MCF 10A (cell line): ENCODE measurements around the gene MRPL38. TPM values are rescaled to one million over a fixed set of nuclear protein-coding genes. Genes with fewer than 3 reads are reported as not detected.

Experiments used
- BruUV-seq: library from RNA; stranded (reverse); fragments of 400-500 nt; replicated peaks from 2 replicates; lab custom pipeline; 2021; lab: Mats Ljungman, UMichigan
- CTCF ChIA-PET: fragments of 300-600 bp; sonication (Branson Sonifier 250); formaldehyde crosslinking; extraction: SDS; loops from one replicate; lab custom pipeline; 2021; ENCODE audit warnings: antibody characterized with exemption, inconsistent platforms; lab: Yijun Ruan, JAX
- POLR2A ChIA-PET: fragments of 300-600, 350-650 bp; sonication (Branson Sonifier 250); formaldehyde crosslinking; extraction: SDS; loops from one replicate; lab custom pipeline; 2020; ENCODE audit warnings: antibody characterized with exemption, inconsistent platforms; lab: Yijun Ruan, JAX
- DNase-seq: peaks from one replicate; pipeline ENCODE4 v3.0.0-alpha.2; 2018; ENCODE audit not compliant: unreplicated experiment
- H3K27ac Mint-ChIP-seq: one replicate; pipeline ENCODE4 v1.8.0; 2022; ENCODE audit warnings: mild to moderate bottlenecking, low read depth, mixed read lengths; ENCODE audit not compliant: unreplicated experiment
- H3K27me3 Mint-ChIP-seq: one replicate; pipeline ENCODE4 v1.8.0; 2022; ENCODE audit warnings: mixed read lengths; ENCODE audit not compliant: insufficient read depth, unreplicated experiment
- H3K36me3 Mint-ChIP-seq: one replicate; pipeline ENCODE4 v1.8.0; 2022; ENCODE audit warnings: mild to moderate bottlenecking, moderate library complexity, mixed read lengths; ENCODE audit not compliant: insufficient read depth, unreplicated experiment
- H3K4me1 Mint-ChIP-seq: one replicate; pipeline ENCODE4 v1.8.0; 2022; ENCODE audit warnings: mixed read lengths; ENCODE audit not compliant: insufficient read depth, unreplicated experiment
- H3K4me3 Mint-ChIP-seq: one replicate; pipeline ENCODE4 v1.8.0; 2022; ENCODE audit warnings: mild to moderate bottlenecking, moderate library complexity, mixed read lengths; ENCODE audit not compliant: unreplicated experiment
- H3K9me3 Mint-ChIP-seq: one replicate; pipeline ENCODE4 v1.8.0; 2022; ENCODE audit warnings: mixed read lengths; ENCODE audit not compliant: unreplicated experiment
- intact Hi-C: fragments of 100-400 bp; cut with micrococcal nuclease; formaldehyde crosslinking; loops from 2 replicates; pipeline ENCODE4 v1.14.1; 2022
- total RNA-seq: library from RNA; stranded (reverse); gene quantifications from 2 replicates; pipeline ENCODE4 v1.2.3, GENCODE V29; 2022
- TF ChIP-seq, protein P1 (sequence below): fragments of 200-600 bp; IDR thresholded peaks from one replicate; pipeline ENCODE4 v1.8.0; 2022; ENCODE audit warnings: antibody characterized with exemption, mild to moderate bottlenecking; ENCODE audit not compliant: unreplicated experiment

MRPL38 gene
- total RNA-seq, 1 experiment from 2014 or later = 111 TPM

- no peak for DNase-seq
- H3K4me1 Mint-ChIP-seq = no peaks in the 10 kb centered on the region
- no peaks in the 10 kb centered on the region for H3K9me3 Mint-ChIP-seq
- H3K27ac Mint-ChIP-seq = no peak overlapping the region
- no peak overlapping the region for H3K4me3 Mint-ChIP-seq
- POLR2A ChIA-PET = interaction anchor here (0.9 kb wide), 1 partner anchor 10 kb away, joined by 3 read pairs; the partner anchor contains the start of gene FBF1
- H3K36me3 Mint-ChIP-seq = no peaks in the 10 kb centered on the region
- CTCF ChIA-PET = no interaction called here
- H3K27me3 Mint-ChIP-seq = no peaks in the 10 kb centered on the region
- TF ChIP-seq, protein P1, sequence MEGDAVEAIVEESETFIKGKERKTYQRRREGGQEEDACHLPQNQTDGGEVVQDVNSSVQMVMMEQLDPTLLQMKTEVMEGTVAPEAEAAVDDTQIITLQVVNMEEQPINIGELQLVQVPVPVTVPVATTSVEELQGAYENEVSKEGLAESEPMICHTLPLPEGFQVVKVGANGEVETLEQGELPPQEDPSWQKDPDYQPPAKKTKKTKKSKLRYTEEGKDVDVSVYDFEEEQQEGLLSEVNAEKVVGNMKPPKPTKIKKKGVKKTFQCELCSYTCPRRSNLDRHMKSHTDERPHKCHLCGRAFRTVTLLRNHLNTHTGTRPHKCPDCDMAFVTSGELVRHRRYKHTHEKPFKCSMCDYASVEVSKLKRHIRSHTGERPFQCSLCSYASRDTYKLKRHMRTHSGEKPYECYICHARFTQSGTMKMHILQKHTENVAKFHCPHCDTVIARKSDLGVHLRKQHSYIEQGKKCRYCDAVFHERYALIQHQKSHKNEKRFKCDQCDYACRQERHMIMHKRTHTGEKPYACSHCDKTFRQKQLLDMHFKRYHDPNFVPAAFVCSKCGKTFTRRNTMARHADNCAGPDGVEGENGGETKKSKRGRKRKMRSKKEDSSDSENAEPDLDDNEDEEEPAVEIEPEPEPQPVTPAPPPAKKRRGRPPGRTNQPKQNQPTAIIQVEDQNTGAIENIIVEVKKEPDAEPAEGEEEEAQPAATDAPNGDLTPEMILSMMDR = no peak
- BruUV-seq = no TSS peak
- intact Hi-C loops = no loop called here
Observed at GRCh38 chr17:75931062-75931461, 26.4 kb upstream of the MRPL38 start.

- TF ChIP-seq, protein P1 = peak; percentile 43
- no TSS peak for BruUV-seq
- no peaks in the 10 kb centered on the region for H3K27me3 Mint-ChIP-seq
- H3K36me3 Mint-ChIP-seq = no peaks in the 10 kb centered on the region
- intact Hi-C loops = no loop called here
- ChIA-PET CTCF (interaction anchor here (0.6 to 0.8 kb wide), 4 partner anchors 44 to 87 kb away, joined by 3 to 4 read pairs (median 4); no protein-coding TSS in a partner anchor), POLR2A (interaction anchor here (0.6 to 1.7 kb wide), 3 partner anchors 18 to 347 kb away, joined by 4 to 6 read pairs (median 5); partner anchors contain the start of gene MRPL38)
- H3K9me3 Mint-ChIP-seq = no peaks in the 10 kb centered on the region
- H3K4me1 Mint-ChIP-seq = no peaks in the 10 kb centered on the region
- peak; percentile 52 for DNase-seq
- no peak overlapping the region for H3K27ac Mint-ChIP-seq
- H3K4me3 Mint-ChIP-seq = no peak overlapping the region
Observed at GRCh38 chr17:75927286-75927922, 22.7 kb upstream of the MRPL38 start.

DNA sequence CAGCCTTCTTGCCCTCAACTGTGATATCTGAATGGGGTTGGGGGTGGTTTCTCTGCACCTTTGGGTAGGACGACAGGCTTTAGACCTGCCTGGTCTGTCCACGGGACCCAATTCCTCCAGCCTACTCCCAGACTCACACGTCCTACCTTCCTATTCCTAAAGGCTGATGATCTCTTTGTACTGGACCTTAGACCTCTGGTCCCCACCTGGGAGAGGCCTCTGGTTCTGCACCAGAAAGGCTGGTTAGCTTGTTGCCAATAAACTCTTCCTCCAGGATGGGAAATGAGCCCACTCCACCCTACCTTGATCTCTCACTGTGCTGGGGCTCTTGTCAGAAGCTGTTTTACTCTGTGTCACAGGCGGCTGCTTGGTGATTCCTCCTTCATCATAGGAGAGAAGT lies 21.8 kb upstream of the MRPL38 start:
- Mint-ChIP-seq H3K4me1 (no peaks in the 10 kb centered on the region), H3K9me3 (no peaks in the 10 kb centered on the region), H3K27me3 (no peaks in the 10 kb centered on the region), H3K4me3 (no peak overlapping the region), H3K36me3 (no peaks in the 10 kb centered on the region), H3K27ac (no peak overlapping the region)
- BruUV-seq = no TSS peak
- TF ChIP-seq, protein P1 = no peak
- DNase-seq = no peak
- ChIA-PET CTCF (interaction anchor here (0.7 kb wide), 2 partner anchors 353 to 456 kb away, joined by 3 read pairs; no protein-coding TSS in a partner anchor), POLR2A (interaction anchor here (1.4 to 1.7 kb wide), 2 partner anchors 14 to 17 kb away, joined by 4 to 5 read pairs; partner anchors contain the start of gene FBF1)
- intact Hi-C loops = no loop called here

DNA sequence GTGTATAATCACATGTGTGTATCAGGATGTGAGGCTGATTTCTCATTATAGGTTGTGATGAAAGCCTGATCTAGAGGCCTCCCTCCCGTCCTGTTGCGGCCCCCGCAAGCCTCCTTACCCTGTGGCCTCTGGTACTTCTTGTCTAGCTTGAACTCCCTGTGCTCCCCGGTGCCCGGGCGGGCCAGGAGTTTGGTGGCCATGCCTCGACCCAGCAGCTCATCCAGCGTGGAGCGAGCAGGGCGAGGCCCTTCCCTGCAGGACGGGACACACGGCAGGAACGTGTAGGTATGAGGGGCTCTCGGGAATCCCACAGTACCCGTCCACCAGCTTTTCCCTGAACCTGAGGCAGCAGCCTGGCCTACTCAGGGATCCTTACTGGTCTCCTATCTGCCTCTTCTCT lies 21.2 kb upstream of the MRPL38 start:
- H3K27ac Mint-ChIP-seq = no peak overlapping the region
- intact Hi-C loops = no loop called here
- no peaks in the 10 kb centered on the region for H3K9me3 Mint-ChIP-seq
- H3K36me3 Mint-ChIP-seq = peaks cover 4% of the 10 kb centered on the region
- no peaks in the 10 kb centered on the region for H3K4me1 Mint-ChIP-seq
- no peaks in the 10 kb centered on the region for H3K27me3 Mint-ChIP-seq
- H3K4me3 Mint-ChIP-seq = no peak overlapping the region
- DNase-seq = no peak
- POLR2A ChIA-PET = interaction anchor here (1.4 kb wide), 1 partner anchor 15 kb away, joined by 4 read pairs; the partner anchor contains the start of gene FBF1
- TF ChIP-seq, protein P1 = no peak
- BruUV-seq = no TSS peak
- CTCF ChIA-PET = interaction anchor here (0.7 kb wide), 2 partner anchors 246 to 457 kb away, joined by 3 read pairs; no protein-coding TSS in a partner anchor
